Prostate gland (tissue), 1 donor: ENCODE data around the gene TMEM240.

ENCODE experiments used
- POLR2A ChIP-seq: fragments of 450-650 bp; IDR thresholded peaks from one replicate; pipeline ENCODE4 v1.6.1; 2016; ENCODE audit warnings: antibody characterized with exemption, mild to moderate bottlenecking
- POLR2AphosphoS5 ChIP-seq: sonication (generic); formaldehyde crosslinking; IDR thresholded peaks from one replicate; pipeline ENCODE4 v1.6.1; 2017; ENCODE audit warnings: antibody characterized with exemption

DNA sequence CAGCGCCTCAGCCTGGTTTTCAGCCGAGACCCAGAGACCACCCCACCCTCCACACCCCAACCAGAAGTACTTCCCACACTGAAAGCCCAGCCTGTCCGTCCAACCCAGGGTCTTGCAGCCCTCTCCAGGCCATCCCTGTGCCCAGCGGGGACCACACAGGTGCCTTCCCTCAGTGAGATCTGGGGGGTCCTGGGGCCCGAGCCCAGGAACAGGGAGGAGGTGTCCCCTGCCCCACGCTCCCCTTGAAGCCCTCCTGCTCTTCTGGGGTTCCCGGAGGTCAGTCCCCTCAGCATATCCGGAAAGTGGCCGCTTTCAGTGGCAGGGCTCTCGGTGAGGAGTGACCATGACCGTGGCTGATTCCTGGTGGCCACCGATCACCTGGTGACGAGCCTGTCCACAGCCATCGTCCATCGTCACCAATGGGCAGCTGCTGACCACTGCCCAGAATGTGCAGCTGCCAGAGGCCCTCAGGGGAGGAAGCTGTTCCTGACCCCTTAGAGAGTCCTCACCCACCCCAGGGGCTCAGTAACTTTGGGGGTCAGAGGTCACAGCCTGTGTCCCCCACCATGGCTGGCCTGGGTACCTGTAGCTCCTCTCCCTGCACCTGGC lies 3.4 kb downstream of the TMEM240 start:
- TF ChIP-seq POLR2AphosphoS5 (no peak), POLR2A (no peak)
